Colon (tissue), 2 donors: ENCODE data around the gene GIMAP1.
A peak's percentile ranks its signal among the peaks of the same experiment; 100 is the strongest.

Source experiments
- FAIRE-seq: peaks from 2 replicates; lab custom pipeline; 2012; peaks lifted over from hg19 to GRCh38; lab: Jason Lieb, UNC
- donor health status: control.
- donor health status: control.

Gene GIMAP1

GRCh38 chr7:150748376-150748775 is 32.0 kb downstream of the GIMAP1 start:
- FAIRE-seq, result no peak

GRCh38 chr7:150751702-150752101 is 35.3 kb downstream of the GIMAP1 start:
- no peak for FAIRE-seq

GRCh38 chr7:150753239-150753638 is 36.8 kb downstream of the GIMAP1 start:
- no peak for FAIRE-seq

GRCh38 chr7:150753826-150754603 is 37.6 kb downstream of the GIMAP1 start:
- no peak for FAIRE-seq

GRCh38 chr7:150754951-150755350 is 38.5 kb downstream of the GIMAP1 start:
- FAIRE-seq, result no peak

GRCh38 chr7:150755473-150756099 is 39.2 kb downstream of the GIMAP1 start:
- no peak for FAIRE-seq

- no peak for FAIRE-seq
Measured at GRCh38 chr7:150756166-150756565, 39.8 kb downstream of the GIMAP1 start.

- peak; percentile 93 for FAIRE-seq
Measured at GRCh38 chr7:150756858-150757257, 40.4 kb downstream of the GIMAP1 start.

- no peak for FAIRE-seq
Measured at GRCh38 chr7:150759479-150759878, 43.1 kb downstream of the GIMAP1 start.

- FAIRE-seq, result no peak
Measured at GRCh38 chr7:150766334-150766709, 49.9 kb downstream of the GIMAP1 start.

GRCh38 chr7:150769768-150770167 is 53.4 kb downstream of the GIMAP1 start:
- no peak for FAIRE-seq
